Measurements from ENCODE around the gene RPF1. TPM values are rescaled to one million over a fixed set of nuclear protein-coding genes. Genes with fewer than 3 reads are reported as not detected.

RPF1 gene
- total and polyA plus RNA-seq, 7 experiments from 2014 or later, result 35.5 to 62.7 (median 44.3) TPM

- Mint-ChIP-seq H3K4me1 (peaks cover under 1 to 20% (median 12%) of the 10 kb centered on the region in 7 donors), H3K36me3 (peaks cover 3 to 22% (median 7%) of the 10 kb centered on the region in 5 donors), H3K27me3 (peaks cover 0 to 2% (median 0%) of the 10 kb centered on the region in 5 donors), H3K27ac (no peak overlapping the region), H3K4me3 (no peak overlapping the region), H3K9me3 (peaks cover 0 to 22% (median 0%) of the 10 kb centered on the region in 11 donors)
- ATAC-seq (no peak), DNase-seq (no peak)
- CTCF ChIA-PET, result no interaction called here
- Histone ChIP-seq H3K4me3 (ENCODE audit: low read length) (no peak overlapping the region), H3K9me3 (ENCODE audit: control insufficient read depth in 2 of 3, low read length in 3 of 3) (no peaks in the 10 kb centered on the region), H3K27ac (ENCODE audit: low read depth, low read length) (no peak overlapping the region), H3K27me3 (ENCODE audit: control insufficient read depth in 2 of 2, insufficient read depth in 2 of 2, low read length in 2 of 2) (no peaks in the 10 kb centered on the region), H3K4me1 (ENCODE audit: control insufficient read depth in 2 of 2, insufficient read depth in 2 of 2, low read length in 2 of 2) (peaks cover 0 to 8% of the 10 kb centered on the region in 2 donors), H3K36me3 (ENCODE audit: control insufficient read depth in 2 of 3, insufficient read depth in 3 of 3, low read length in 3 of 3) (no peaks in the 10 kb centered on the region)
- intact Hi-C loops (cut with micrococcal nuclease), result no loop called here
- POLR2A ChIA-PET, result interaction anchor here (1.3 kb wide), 1 partner anchor 30 kb away, joined by 4 read pairs; no protein-coding TSS in a partner anchor
These were observed 31.1 kb downstream of the RPF1 start for GRCh38 chr1:84510165-84510564.

- Mint-ChIP-seq H3K27me3 (no peaks in the 10 kb centered on the region), H3K27ac (no peak overlapping the region), H3K9me3 (peaks cover 0 to 18% (median 0%) of the 10 kb centered on the region in 11 donors), H3K4me3 (no peak overlapping the region), H3K36me3 (peaks cover 0 to 22% (median 7%) of the 10 kb centered on the region in 5 donors), H3K4me1 (peaks cover 0 to 16% (median 9%) of the 10 kb centered on the region in 7 donors)
- CTCF ChIA-PET, result no interaction called here
- intact Hi-C loops (cut with micrococcal nuclease), result no loop called here
- ATAC-seq (no peak), DNase-seq (no peak)
- POLR2A ChIA-PET, result interaction anchor here (1.3 kb wide), 1 partner anchor 31 kb away, joined by 4 read pairs; no protein-coding TSS in a partner anchor
- H3K4me3 ChIP-seq (ENCODE audit: low read length), result no peak overlapping the region
- no peak overlapping the region for H3K27ac ChIP-seq (ENCODE audit: low read depth, low read length)
- H3K9me3 ChIP-seq (ENCODE audit: control insufficient read depth in 2 of 3, low read length in 3 of 3), result no peaks in the 10 kb centered on the region
- no peaks in the 10 kb centered on the region for H3K36me3 ChIP-seq (ENCODE audit: control insufficient read depth in 2 of 3, insufficient read depth in 3 of 3, low read length in 3 of 3)
- peaks cover 0 to 8% of the 10 kb centered on the region in 2 donors for H3K4me1 ChIP-seq (ENCODE audit: control insufficient read depth in 2 of 2, insufficient read depth in 2 of 2, low read length in 2 of 2)
- no peaks in the 10 kb centered on the region for H3K27me3 ChIP-seq (ENCODE audit: control insufficient read depth in 2 of 2, insufficient read depth in 2 of 2, low read length in 2 of 2)
These were observed 31.6 kb downstream of the RPF1 start for GRCh38 chr1:84510668-84511067.

- H3K4me1 Mint-ChIP-seq, result peaks cover 0 to 3% (median 0%) of the 10 kb centered on the region in 7 donors
- ATAC-seq (no peak), DNase-seq (no peak)
- ChIA-PET POLR2A (interaction anchor here (0.5 kb wide), 1 partner anchor 18 kb away, joined by 4 read pairs; no protein-coding TSS in a partner anchor), CTCF (no interaction called here)
- peaks cover 0 to 5% (median 0%) of the 10 kb centered on the region in 11 donors for H3K9me3 Mint-ChIP-seq
- Histone ChIP-seq H3K27me3 (ENCODE audit: control insufficient read depth in 2 of 2, insufficient read depth in 2 of 2, low read length in 2 of 2) (no peaks in the 10 kb centered on the region), H3K36me3 (ENCODE audit: control insufficient read depth in 2 of 3, insufficient read depth in 3 of 3, low read length in 3 of 3) (no peaks in the 10 kb centered on the region), H3K4me3 (ENCODE audit: low read length) (no peak overlapping the region), H3K27ac (ENCODE audit: low read depth, low read length) (no peak overlapping the region), H3K9me3 (ENCODE audit: control insufficient read depth in 2 of 3, low read length in 3 of 3) (no peaks in the 10 kb centered on the region), H3K4me1 (ENCODE audit: control insufficient read depth in 2 of 2, insufficient read depth in 2 of 2, low read length in 2 of 2) (no peaks in the 10 kb centered on the region)
- H3K27me3 Mint-ChIP-seq, result no peaks in the 10 kb centered on the region
- no peak overlapping the region for H3K4me3 Mint-ChIP-seq
- no peak overlapping the region for H3K27ac Mint-ChIP-seq
- peaks cover 0 to 27% (median 9%) of the 10 kb centered on the region in 5 donors for H3K36me3 Mint-ChIP-seq
- intact Hi-C loops (cut with micrococcal nuclease), result no loop called here
These were observed 45.5 kb downstream of the RPF1 start for GRCh38 chr1:84524590-84524989.

- CTCF ChIA-PET, result interaction anchor here (0.7 kb wide), 1 partner anchor 435 kb away, joined by 3 read pairs; no protein-coding TSS in a partner anchor
- Mint-ChIP-seq H3K9me3 (peaks cover 0 to 5% (median 0%) of the 10 kb centered on the region in 11 donors), H3K4me3 (no peak overlapping the region), H3K4me1 (peaks cover 0 to 3% (median 0%) of the 10 kb centered on the region in 7 donors), H3K27me3 (no peaks in the 10 kb centered on the region), H3K27ac (no peak overlapping the region), H3K36me3 (peaks cover 0 to 34% (median 12%) of the 10 kb centered on the region in 5 donors)
- DNase-seq (no peak), ATAC-seq (no peak)
- Histone ChIP-seq H3K27me3 (ENCODE audit: control insufficient read depth in 2 of 2, insufficient read depth in 2 of 2, low read length in 2 of 2) (no peaks in the 10 kb centered on the region), H3K9me3 (ENCODE audit: control insufficient read depth in 2 of 3, low read length in 3 of 3) (no peaks in the 10 kb centered on the region), H3K4me1 (ENCODE audit: control insufficient read depth in 2 of 2, insufficient read depth in 2 of 2, low read length in 2 of 2) (no peaks in the 10 kb centered on the region), H3K27ac (ENCODE audit: low read depth, low read length) (no peak overlapping the region), H3K4me3 (ENCODE audit: low read length) (no peak overlapping the region), H3K36me3 (ENCODE audit: control insufficient read depth in 2 of 3, insufficient read depth in 3 of 3, low read length in 3 of 3) (no peaks in the 10 kb centered on the region)
- intact Hi-C loops (cut with micrococcal nuclease), result no loop called here
- POLR2A ChIA-PET, result no interaction called here
These were observed 46.7 kb downstream of the RPF1 start for GRCh38 chr1:84525779-84526178.

- no peak for ATAC-seq
- Mint-ChIP-seq H3K27ac (peak overlapping the region in 2 of 9 donors; percentile 36 to 43), H3K27me3 (no peaks in the 10 kb centered on the region), H3K4me3 (peak overlapping the region in 1 of 10 donors; percentile 26), H3K9me3 (no peaks in the 10 kb centered on the region), H3K4me1 (peaks cover 0 to 26% (median 0%) of the 10 kb centered on the region in 7 donors), H3K36me3 (peaks cover 9 to 68% (median 20%) of the 10 kb centered on the region in 5 donors)
- CTCF ChIA-PET, result interaction anchor here (0.6 kb wide), 2 partner anchors 15 to 1139 kb away, joined by 3 read pairs; no protein-coding TSS in a partner anchor
- POLR2A ChIA-PET, result interaction anchor here (0.8 kb wide), 1 partner anchor 11 kb away, joined by 3 read pairs; no protein-coding TSS in a partner anchor
- no peaks in the 10 kb centered on the region for H3K27me3 ChIP-seq (ENCODE audit: control insufficient read depth in 2 of 2, insufficient read depth in 2 of 2, low read length in 2 of 2)
- H3K36me3 ChIP-seq (ENCODE audit: control insufficient read depth in 2 of 3, insufficient read depth in 3 of 3, low read length in 3 of 3), result peaks cover 0 to 4% (median 0%) of the 10 kb centered on the region in 3 experiments
- H3K27ac ChIP-seq (ENCODE audit: low read depth, low read length), result no peak overlapping the region
- H3K4me3 ChIP-seq (ENCODE audit: low read length), result no peak overlapping the region
- no peaks in the 10 kb centered on the region for H3K4me1 ChIP-seq (ENCODE audit: control insufficient read depth in 2 of 2, insufficient read depth in 2 of 2, low read length in 2 of 2)
- intact Hi-C loops (cut with micrococcal nuclease), result loop anchor here in 1 of 2 donors (5.0 kb wide), 1 partner anchor 34 kb away; the partner anchor contains the start of gene CTBS
- no peak for DNase-seq
- no peaks in the 10 kb centered on the region for H3K9me3 ChIP-seq (ENCODE audit: control insufficient read depth in 2 of 3, low read length in 3 of 3)
These were observed 59.5 kb downstream of the RPF1 start for GRCh38 chr1:84538599-84538998.

GRCh38 chr1:84539972-84540371 lies 60.9 kb downstream of the RPF1 start:
- H3K36me3 Mint-ChIP-seq, result peaks cover 9 to 70% (median 24%) of the 10 kb centered on the region in 5 donors
- ChIA-PET CTCF (interaction anchor here (0.5 to 0.6 kb wide), 2 partner anchors 103 to 1857 kb away, joined by 3 read pairs; no protein-coding TSS in a partner anchor), POLR2A (no interaction called here)
- peaks cover 0 to 26% (median 0%) of the 10 kb centered on the region in 7 donors for H3K4me1 Mint-ChIP-seq
- H3K27me3 Mint-ChIP-seq, result no peaks in the 10 kb centered on the region
- Histone ChIP-seq H3K9me3 (ENCODE audit: control insufficient read depth in 2 of 3, low read length in 3 of 3) (no peaks in the 10 kb centered on the region), H3K27me3 (ENCODE audit: control insufficient read depth in 2 of 2, insufficient read depth in 2 of 2, low read length in 2 of 2) (no peaks in the 10 kb centered on the region), H3K4me3 (ENCODE audit: low read length) (no peak overlapping the region), H3K4me1 (ENCODE audit: control insufficient read depth in 2 of 2, insufficient read depth in 2 of 2, low read length in 2 of 2) (no peaks in the 10 kb centered on the region), H3K27ac (ENCODE audit: low read depth, low read length) (no peak overlapping the region), H3K36me3 (ENCODE audit: control insufficient read depth in 2 of 3, insufficient read depth in 3 of 3, low read length in 3 of 3) (peaks cover 0 to 4% (median 0%) of the 10 kb centered on the region in 3 experiments)
- DNase-seq (no peak), ATAC-seq (no peak)
- intact Hi-C loops (cut with micrococcal nuclease), result loop anchor here (2.0 to 5.0 kb wide), 3 partner anchors 32 to 33 kb away; partner anchors contain the start of genes GNG5 (in 2 of the 2), SPATA1 (in 2 of the 2) and CTBS (in 1 of the 2)
- H3K27ac Mint-ChIP-seq, result no peak overlapping the region
- H3K9me3 Mint-ChIP-seq, result no peaks in the 10 kb centered on the region
- H3K4me3 Mint-ChIP-seq, result no peak overlapping the region
